Type B pancreatic cell (in vitro differentiated cells): ENCODE results near the gene PDE6A. TPM values are rescaled to one million over a fixed set of nuclear protein-coding genes. Genes with fewer than 3 reads are reported as not detected.
A peak's percentile ranks its signal among the peaks of the same experiment; 100 is the strongest.

Source experiments
- DNase-seq: peaks from one replicate; pipeline ENCODE4 v3.0.0; 2021; ENCODE audit warnings: mixed read lengths; ENCODE audit not compliant: unreplicated experiment; ENCODE audit errors: extremely low spot score
- H3K27ac Mint-ChIP-seq: 2 replicates; pipeline ENCODE4 v1.8.0; 2021; ENCODE audit warnings: mild to moderate bottlenecking, mixed read lengths
- H3K27me3 Mint-ChIP-seq: 2 replicates; pipeline ENCODE4 v1.8.0; 2021; ENCODE audit warnings: mixed read lengths
- H3K36me3 Mint-ChIP-seq: 2 replicates; pipeline ENCODE4 v1.8.0; 2021; ENCODE audit warnings: mixed read lengths
- H3K4me1 Mint-ChIP-seq: one replicate; pipeline ENCODE4 v1.8.0; 2021; ENCODE audit warnings: mixed read lengths; ENCODE audit not compliant: unreplicated experiment
- H3K4me3 Mint-ChIP-seq: 2 replicates; pipeline ENCODE4 v1.8.0; 2021; ENCODE audit warnings: mild to moderate bottlenecking, mixed read lengths
- H3K9me3 Mint-ChIP-seq: 2 replicates; pipeline ENCODE4 v1.8.0; 2021; ENCODE audit warnings: mixed read lengths
- CTCF ChIP-seq: fragments of 200-600 bp; sonication (generic); conservative IDR thresholded peaks from 2 replicates; pipeline ENCODE4 v1.5.0; 2021; ENCODE audit warnings: antibody characterized with exemption, mild to moderate bottlenecking
- total RNA-seq: library from RNA; stranded (reverse); gene quantifications from 2 replicates; pipeline ENCODE4 v1.2.1, GENCODE V29; 2021; ENCODE audit warnings: low replicate concordance

The PDE6A gene
- total RNA-seq, 1 donor from 2014 or later = not detected

DNA sequence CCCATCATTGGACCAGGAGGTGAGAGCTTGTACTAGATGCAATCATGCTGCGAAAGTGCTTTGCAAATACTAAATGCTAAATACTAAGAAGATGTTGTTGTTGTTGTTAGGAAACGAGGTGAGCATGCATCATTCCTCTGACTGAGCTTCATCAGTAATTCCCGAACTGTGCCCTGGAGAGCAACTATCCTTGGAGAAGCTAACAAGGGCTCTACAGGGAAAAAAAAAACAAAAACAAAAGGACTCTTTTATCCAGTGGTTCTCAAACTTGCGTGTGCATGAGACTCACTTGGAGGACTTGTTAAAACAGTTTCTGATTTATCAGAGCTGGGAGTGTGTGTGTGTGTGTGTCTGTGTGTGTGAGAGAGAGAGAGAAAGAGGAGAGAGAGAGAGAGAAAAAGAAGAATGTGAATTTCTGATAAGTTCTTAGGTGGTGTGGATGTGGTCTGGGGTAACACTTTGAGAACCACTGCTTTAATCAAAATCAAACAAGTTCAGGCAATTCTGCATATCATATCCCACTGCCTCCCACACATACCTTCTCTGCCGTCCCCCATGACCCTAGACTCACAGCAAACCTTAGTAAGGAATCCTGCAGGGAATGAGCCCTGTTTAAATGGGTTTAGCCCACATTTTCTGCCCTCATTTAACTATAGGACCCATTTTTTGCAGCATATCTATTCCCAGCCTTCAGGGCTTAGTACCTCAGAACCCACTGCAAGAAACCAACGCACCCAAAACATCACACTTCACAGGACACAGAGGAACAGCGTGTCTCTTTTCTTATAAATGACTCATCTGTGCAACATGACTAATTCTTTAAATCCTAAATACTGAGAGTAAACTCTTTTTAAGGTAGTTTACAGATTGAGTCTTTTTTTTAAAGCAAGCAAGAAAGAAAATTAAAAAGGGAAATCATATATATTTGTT lies 48.9 kb downstream of the PDE6A start:
- no peaks in the 10 kb centered on the region for H3K36me3 Mint-ChIP-seq
- no peak for DNase-seq
- H3K27ac Mint-ChIP-seq = peak overlapping the region; percentile 23
- no peak for TF ChIP-seq CTCF
- H3K4me1 Mint-ChIP-seq = peaks cover 5% of the 10 kb centered on the region
- H3K4me3 Mint-ChIP-seq = no peak overlapping the region
- H3K9me3 Mint-ChIP-seq = no peaks in the 10 kb centered on the region
- no peaks in the 10 kb centered on the region for H3K27me3 Mint-ChIP-seq

- no peak for TF ChIP-seq CTCF
- Mint-ChIP-seq H3K27me3 (no peaks in the 10 kb centered on the region), H3K4me1 (peaks cover 2% of the 10 kb centered on the region), H3K27ac (no peak overlapping the region), H3K9me3 (no peaks in the 10 kb centered on the region), H3K4me3 (no peak overlapping the region), H3K36me3 (no peaks in the 10 kb centered on the region)
- no peak for DNase-seq
These were observed 50.4 kb downstream of the PDE6A start for GRCh38 chr5:149894237-149894636.

GRCh38 chr5:149893403-149893931 lies 51.1 kb downstream of the PDE6A start:
- H3K36me3 Mint-ChIP-seq = no peaks in the 10 kb centered on the region
- H3K27ac Mint-ChIP-seq = no peak overlapping the region
- H3K9me3 Mint-ChIP-seq = no peaks in the 10 kb centered on the region
- H3K4me3 Mint-ChIP-seq = no peak overlapping the region
- no peak for TF ChIP-seq CTCF
- DNase-seq = no peak
- no peaks in the 10 kb centered on the region for H3K4me1 Mint-ChIP-seq
- H3K27me3 Mint-ChIP-seq = no peaks in the 10 kb centered on the region

- no peaks in the 10 kb centered on the region for H3K36me3 Mint-ChIP-seq
- TF ChIP-seq CTCF = no peak
- H3K4me1 Mint-ChIP-seq = peaks cover 4% of the 10 kb centered on the region
- H3K4me3 Mint-ChIP-seq = no peak overlapping the region
- no peaks in the 10 kb centered on the region for H3K9me3 Mint-ChIP-seq
- H3K27ac Mint-ChIP-seq = no peak overlapping the region
- no peak for DNase-seq
- H3K27me3 Mint-ChIP-seq = no peaks in the 10 kb centered on the region
These were observed 52.0 kb downstream of the PDE6A start for GRCh38 chr5:149892594-149892993.

GRCh38 chr5:149888280-149888679 lies 56.3 kb downstream of the PDE6A start:
- Mint-ChIP-seq H3K27ac (no peak overlapping the region), H3K36me3 (no peaks in the 10 kb centered on the region), H3K27me3 (no peaks in the 10 kb centered on the region), H3K4me1 (peaks cover 5% of the 10 kb centered on the region), H3K9me3 (no peaks in the 10 kb centered on the region), H3K4me3 (no peak overlapping the region)
- TF ChIP-seq CTCF = no peak
- DNase-seq = no peak
